Stimulated activated CD4-positive, alpha-beta T cell treated with anti-CD3 and anti-CD28 coated beads, Interleukin-1b, Interleukin-23, amount 100 ng/mL, for 1 hour (primary cell): ENCODE results near the gene TRIB2.

Experiments used
- DNase-seq, 2 donors: peaks; one replicate each; pipeline ENCODE4 v3.0.0-alpha.2; 2020; ENCODE audit warnings: low read depth in 2 of 2

TRIB2 gene

DNA sequence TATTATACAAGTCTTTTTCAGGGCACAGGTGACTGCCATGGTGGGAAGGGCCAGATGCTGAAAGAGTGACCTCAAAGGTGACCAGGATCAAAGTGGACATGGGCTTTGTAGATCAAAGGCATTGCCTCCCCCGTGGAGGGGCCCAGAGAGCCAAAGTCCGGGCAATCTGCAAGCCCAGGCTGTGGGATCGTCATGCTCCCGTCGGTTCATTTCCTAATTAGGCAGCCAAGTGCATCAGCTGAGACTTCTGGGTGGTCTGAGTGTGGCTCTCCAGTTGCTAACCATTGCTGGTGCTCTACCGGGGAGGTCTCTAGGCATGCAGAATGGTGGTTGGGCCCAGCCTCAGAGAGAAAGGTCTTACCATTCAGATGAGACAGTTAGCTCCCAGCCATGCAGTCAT is 61.6 kb downstream of the TRIB2 start:
- DNase-seq: no peak

DNA sequence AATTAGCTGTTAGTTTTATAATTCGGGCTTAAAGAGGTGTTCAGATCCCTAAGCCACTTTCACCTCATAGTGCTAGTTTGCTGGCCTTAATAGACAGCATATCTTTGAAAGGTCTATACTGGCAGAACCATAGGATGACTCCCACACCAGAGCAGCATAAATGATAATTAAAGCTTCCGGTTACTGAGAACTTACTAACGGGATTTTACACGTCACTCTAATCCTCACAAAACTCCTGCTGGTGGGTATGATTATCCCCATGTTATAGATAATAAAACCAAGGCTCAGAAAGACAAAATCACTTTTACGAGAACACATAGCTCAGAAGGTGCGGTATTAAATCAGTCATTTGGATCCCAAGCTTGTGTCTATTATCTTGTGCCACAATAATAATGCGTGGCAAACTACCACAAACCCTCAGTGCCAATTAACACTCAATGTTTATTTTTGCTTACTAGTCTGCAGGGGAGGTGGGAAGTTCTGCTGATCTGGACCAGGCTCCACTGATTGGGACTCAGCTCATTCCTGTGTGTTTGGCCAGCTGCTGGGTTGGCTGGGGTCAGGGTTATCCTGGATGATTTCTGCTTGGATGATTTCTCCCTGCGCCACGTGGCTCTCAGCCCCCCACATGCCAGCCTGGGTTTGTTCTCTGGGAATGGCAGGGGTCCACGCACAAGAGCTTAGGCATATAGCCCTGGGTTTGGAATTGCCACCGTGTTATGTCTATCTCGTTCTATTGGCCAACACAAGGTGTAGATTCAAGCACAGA is 62.3 kb downstream of the TRIB2 start:
- DNase-seq: no peak

DNA sequence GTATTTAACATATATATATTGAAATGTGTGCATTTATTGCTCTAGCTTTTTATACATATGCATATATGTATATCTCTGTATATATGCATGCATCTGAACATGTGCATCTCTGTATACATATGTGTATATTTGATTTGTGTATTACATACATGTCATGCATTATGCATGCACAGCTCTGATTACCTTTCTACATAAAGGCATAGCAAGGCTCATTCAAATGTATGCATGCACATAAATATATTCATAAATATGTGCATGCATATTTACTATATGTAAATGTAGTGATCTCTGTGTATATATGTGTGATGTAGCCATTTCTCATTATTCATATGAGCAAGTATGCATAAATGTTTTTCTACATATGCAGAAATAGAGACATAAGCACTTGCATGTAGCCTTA is 64.6 kb downstream of the TRIB2 start:
- no peak for DNase-seq

DNA sequence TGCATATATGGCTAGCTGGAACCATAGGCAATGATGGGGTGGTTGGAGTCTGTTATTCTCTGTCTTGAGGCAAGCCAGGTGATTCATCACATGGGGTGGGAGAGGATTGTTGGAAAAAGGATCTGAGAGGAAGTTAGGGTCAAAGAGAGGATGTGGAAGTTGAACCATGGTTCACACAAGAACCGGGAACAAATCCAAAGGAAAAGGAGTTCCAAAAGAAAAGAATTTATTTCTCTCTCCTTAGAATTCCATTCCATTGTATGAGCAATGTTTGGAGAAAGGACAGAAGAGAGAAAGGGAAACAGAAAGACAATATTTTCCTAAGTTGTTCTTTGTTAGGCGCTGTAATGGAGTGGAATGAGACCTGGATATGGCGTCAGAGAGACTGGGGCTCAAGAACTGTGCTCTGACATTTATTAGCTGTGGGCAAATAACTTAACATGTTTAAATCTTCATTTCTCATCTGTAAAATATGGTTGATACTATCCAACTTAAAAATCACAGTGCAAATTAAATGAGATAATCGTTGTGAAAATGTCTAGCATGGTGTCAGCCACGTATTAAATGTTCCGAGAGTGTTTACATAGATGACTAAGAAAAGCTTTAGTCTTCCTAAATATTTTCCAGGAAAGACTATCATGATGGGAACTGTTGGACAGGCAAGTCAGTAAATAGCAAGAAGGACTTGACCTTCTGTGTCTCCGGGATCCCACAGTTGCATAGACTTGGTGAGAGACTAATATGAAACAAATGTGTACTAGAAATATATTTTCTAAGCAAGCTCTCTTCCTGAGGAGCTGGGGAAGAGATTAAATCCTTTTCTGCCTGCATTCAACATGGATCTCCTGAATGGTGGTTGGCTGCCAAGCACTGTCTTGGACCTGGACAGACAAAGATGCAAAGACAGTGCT is 71.4 kb downstream of the TRIB2 start:
- no peak for DNase-seq

DNA sequence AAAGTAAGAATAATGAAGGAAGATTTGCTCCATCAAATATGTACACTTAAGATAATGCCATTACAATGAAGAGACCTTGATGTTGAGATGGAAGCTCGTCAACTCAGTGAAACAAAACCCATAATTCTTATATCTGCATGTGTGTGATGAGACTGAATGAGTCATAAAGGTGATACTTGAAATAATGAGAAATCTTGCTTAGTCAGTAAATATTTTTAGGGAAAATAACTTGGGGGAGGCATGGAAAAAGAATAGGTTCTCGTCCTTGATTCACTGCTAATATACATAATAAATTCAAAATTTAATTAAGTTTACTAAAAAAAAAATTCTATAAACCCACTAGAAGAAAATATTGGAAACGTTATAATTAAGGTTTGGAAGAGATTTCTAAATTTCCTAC is 75.2 kb downstream of the TRIB2 start:
- no peak for DNase-seq
